GM12872 (cell line): ENCODE results near the gene KMT5C.

Experiments used
- TF ChIP-seq, protein P1 (sequence below): IDR thresholded peaks from 3 replicates; pipeline ENCODE4 v1.5.1; 2011; ENCODE audit warnings: low read depth, mild to moderate bottlenecking, low read length, moderate library complexity; ENCODE audit not compliant: insufficient read depth

Gene KMT5C

DNA sequence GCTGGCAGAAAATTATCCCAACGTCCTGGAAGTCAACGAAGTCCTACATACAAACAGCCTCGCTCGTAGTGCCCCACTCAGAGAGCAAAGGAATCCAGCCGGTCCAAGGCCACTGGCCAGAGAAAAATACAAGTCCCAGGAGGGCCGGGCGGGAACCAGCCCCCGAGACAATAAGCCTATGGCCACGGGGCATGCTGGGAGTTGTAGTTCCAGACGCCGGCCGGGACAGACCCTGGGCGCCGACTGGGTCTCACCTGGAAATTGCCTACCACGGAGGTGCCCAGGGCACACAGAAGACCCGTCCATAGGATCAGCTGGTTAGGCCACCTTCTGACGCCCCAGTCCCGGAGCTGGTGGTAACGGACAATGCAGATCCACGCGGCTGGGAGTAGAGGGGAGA is 19.9 kb upstream of the KMT5C start:
- TF ChIP-seq, protein P1, sequence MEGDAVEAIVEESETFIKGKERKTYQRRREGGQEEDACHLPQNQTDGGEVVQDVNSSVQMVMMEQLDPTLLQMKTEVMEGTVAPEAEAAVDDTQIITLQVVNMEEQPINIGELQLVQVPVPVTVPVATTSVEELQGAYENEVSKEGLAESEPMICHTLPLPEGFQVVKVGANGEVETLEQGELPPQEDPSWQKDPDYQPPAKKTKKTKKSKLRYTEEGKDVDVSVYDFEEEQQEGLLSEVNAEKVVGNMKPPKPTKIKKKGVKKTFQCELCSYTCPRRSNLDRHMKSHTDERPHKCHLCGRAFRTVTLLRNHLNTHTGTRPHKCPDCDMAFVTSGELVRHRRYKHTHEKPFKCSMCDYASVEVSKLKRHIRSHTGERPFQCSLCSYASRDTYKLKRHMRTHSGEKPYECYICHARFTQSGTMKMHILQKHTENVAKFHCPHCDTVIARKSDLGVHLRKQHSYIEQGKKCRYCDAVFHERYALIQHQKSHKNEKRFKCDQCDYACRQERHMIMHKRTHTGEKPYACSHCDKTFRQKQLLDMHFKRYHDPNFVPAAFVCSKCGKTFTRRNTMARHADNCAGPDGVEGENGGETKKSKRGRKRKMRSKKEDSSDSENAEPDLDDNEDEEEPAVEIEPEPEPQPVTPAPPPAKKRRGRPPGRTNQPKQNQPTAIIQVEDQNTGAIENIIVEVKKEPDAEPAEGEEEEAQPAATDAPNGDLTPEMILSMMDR: no peak

GRCh38 chr19:55320844-55321419 is 18.7 kb upstream of the KMT5C start:
- TF ChIP-seq, protein P1: no peak

- TF ChIP-seq, protein P1: no peak
Observed at GRCh38 chr19:55321466-55322137, 18.1 kb upstream of the KMT5C start.

DNA sequence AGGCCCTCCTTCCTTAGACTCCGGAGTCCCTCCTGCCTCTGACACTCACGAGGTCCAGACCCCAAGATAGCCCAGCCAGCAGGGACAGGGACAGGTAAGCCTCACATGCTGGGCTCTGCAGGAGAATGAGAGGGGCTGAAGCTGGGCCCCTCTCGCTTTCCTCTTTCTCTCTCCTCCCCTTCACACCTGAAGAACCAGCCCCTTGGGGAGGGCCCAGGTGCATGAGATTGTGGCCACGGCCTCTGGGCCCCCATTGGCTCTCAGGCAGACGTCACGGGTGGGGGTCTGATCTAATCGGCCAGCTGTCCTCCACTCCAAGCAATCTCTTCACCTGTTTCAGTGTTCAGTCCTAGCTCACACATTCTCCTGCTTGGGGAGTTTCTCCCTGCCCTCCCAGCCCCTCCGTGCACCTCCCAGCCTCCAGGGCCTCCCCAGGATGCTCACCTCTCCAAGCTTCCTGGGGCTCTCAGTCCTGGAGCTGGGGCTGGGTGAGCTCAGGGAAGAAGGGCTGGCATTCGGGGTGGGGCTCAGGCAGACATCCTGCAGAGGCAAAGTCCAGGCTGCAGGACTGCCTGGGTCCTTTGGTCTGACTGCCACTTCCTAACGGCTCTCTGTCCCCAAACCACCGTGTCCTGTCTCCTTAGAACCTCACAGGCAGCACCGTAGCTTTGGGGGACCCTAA is 17.3 kb upstream of the KMT5C start:
- TF ChIP-seq, protein P1: no peak

GRCh38 chr19:55324662-55325061 is 15.0 kb upstream of the KMT5C start:
- TF ChIP-seq, protein P1: no peak

GRCh38 chr19:55325172-55325571 is 14.5 kb upstream of the KMT5C start, which contains the start of gene TMEM150B:
Gene TMEM150B, minus strand, starts transcription at chr19:55325341. Its CDS starts 4,305 bp downstream, at chr19:55321036.
- TF ChIP-seq, protein P1: no peak

- TF ChIP-seq, protein P1: no peak
Observed at GRCh38 chr19:55333870-55334269, 5.8 kb upstream of the KMT5C start.
